Activated naive CD8-positive, alpha-beta T cell treated with anti-CD3 and anti-CD28 coated beads, Interleukin-2, amount 10 ng/mL, durations not matched to agents 7 days and 5 days (primary cell): ENCODE measurements around the gene ZNF614. TPM values are rescaled to one million over a fixed set of nuclear protein-coding genes. Genes with fewer than 3 reads are reported as not detected.
"Not testable (repeated sequence)": the region's sequence is repeated elsewhere in the genome, so short reads cannot be mapped to it uniquely, and the experiment has no call there.

ENCODE experiments used
- ATAC-seq: fragments of 150-1000 bp; cut with Tn5 transposase; one replicate; pipeline ENCODE4 v1.10.0; 2021; ENCODE audit warnings: low read depth, moderate library complexity
- POLR2A ChIA-PET: fragments of 350-600 bp; sonication (Branson Sonifier 250); formaldehyde crosslinking; loops from one replicate; lab custom pipeline; 2021; ENCODE audit warnings: antibody characterized with exemption; lab: Charles Lee
- DNase-seq: peaks from one replicate; pipeline ENCODE4 v3.0.0; 2021
- H3K27ac Mint-ChIP-seq: one replicate; pipeline ENCODE4 v1.8.0; 2022; ENCODE audit warnings: mild to moderate bottlenecking, mixed read lengths
- H3K27me3 Mint-ChIP-seq: one replicate; pipeline ENCODE4 v1.8.0; 2022; ENCODE audit warnings: mild to moderate bottlenecking, moderate library complexity, mixed read lengths
- H3K36me3 Mint-ChIP-seq: one replicate; pipeline ENCODE4 v1.8.0; 2021; ENCODE audit warnings: mild to moderate bottlenecking, mixed read lengths
- H3K4me1 Mint-ChIP-seq: one replicate; pipeline ENCODE4 v1.8.0; 2021; ENCODE audit warnings: mixed read lengths
- H3K4me3 Mint-ChIP-seq: one replicate; pipeline ENCODE4 v1.8.0; 2022; ENCODE audit warnings: mild to moderate bottlenecking, moderate library complexity, mixed read lengths
- H3K9me3 Mint-ChIP-seq: one replicate; pipeline ENCODE4 v1.8.0; 2021; ENCODE audit warnings: mixed read lengths
- total RNA-seq, 2 experiments: library from RNA; stranded (reverse); gene quantifications; one replicate each; pipeline ENCODE4 v1.2.3, GENCODE V29; 2021

The ZNF614 gene
- total RNA-seq, 2 experiments from 2014 or later, result 11.6 to 12.7 TPM

GRCh38 chr19:51978882-51979281 is 49.3 kb downstream of the ZNF614 start:
- H3K4me3 Mint-ChIP-seq, result no peak overlapping the region
- no peak for ATAC-seq

DNA sequence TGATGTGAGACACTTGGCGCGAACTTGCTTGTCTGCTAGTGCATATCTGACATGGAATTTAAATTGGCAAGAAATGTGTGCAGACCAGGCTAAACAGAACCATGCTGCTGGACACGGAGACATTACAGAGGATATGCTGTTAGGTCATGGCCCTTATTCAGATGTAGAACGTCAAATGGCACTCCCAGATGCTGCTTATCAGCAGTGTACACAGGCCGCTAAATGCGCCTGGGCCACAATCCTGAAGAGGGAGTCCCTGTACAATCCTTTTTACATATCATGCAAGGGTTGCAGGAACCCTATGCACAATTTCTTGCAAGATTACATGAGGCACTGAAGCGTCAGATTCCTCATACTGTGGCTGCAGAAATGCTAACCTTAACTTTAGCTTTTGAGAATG is 50.8 kb downstream of the ZNF614 start:
- H3K27ac Mint-ChIP-seq, result no peak overlapping the region
- H3K9me3 Mint-ChIP-seq, result peaks cover 51% of the 10 kb centered on the region
- POLR2A ChIA-PET, result no interaction called here
- no peak for ATAC-seq
- H3K27me3 Mint-ChIP-seq, result no peaks in the 10 kb centered on the region
- H3K4me3 Mint-ChIP-seq, result no peak overlapping the region
- DNase-seq, result no peak
- peaks cover 80% of the 10 kb centered on the region for H3K36me3 Mint-ChIP-seq
- peaks cover 5% of the 10 kb centered on the region for H3K4me1 Mint-ChIP-seq

More at GRCh38 chr19:51978882-51979281, 49.3 kb downstream of the ZNF614 start:
- POLR2A ChIA-PET, result no interaction called here
- no peak for DNase-seq
- Mint-ChIP-seq H3K36me3 (peaks cover 77% of the 10 kb centered on the region), H3K27me3 (no peaks in the 10 kb centered on the region), H3K27ac (no peak overlapping the region), H3K9me3 (peaks cover 48% of the 10 kb centered on the region), H3K4me1 (peaks cover 5% of the 10 kb centered on the region)

DNA sequence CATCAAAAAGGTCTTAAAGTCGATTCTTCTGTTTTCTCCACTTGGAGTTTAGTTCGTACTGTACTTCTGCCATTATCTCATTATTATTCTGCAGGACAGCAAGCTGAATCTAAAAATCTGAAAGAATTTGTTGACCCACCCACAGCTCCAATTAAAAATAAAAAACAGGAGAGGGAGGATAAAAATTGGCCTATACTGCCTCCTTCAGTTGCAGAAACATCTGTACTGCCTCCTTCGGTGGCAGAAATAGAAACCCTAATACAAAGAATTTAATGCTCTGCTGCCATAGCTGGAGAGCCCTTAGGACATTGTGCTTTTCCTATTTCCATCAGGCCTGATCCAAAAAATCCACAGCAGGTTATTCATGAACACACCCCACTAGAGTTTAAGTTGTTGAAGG is 51.3 kb downstream of the ZNF614 start:
- peaks cover 5% of the 10 kb centered on the region for H3K4me1 Mint-ChIP-seq
- no peak overlapping the region for H3K27ac Mint-ChIP-seq
- ATAC-seq, result no peak
- H3K27me3 Mint-ChIP-seq, result no peaks in the 10 kb centered on the region
- DNase-seq, result no peak
- no peak overlapping the region for H3K4me3 Mint-ChIP-seq
- H3K36me3 Mint-ChIP-seq, result peaks cover 83% of the 10 kb centered on the region
- POLR2A ChIA-PET, result no interaction called here
- peaks cover 52% of the 10 kb centered on the region for H3K9me3 Mint-ChIP-seq

DNA sequence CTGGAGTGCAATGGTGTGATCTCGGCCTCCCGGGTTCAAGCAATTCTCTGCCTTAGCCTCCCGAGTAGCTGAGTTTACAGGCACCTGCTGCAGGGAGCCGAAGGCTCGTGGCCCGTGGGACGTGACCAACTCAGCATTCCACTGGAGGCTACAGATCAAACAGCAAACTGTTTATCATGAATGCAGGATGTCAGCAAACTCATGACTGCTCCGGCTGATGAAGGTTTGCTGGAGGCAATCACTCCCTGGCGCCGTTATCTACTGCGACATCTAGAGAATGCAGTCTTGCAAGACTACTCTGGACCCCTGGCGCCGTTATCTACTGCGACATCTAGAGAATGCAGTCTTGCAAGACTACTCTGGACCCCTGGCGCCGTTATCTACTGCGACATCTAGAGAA is 52.4 kb downstream of the ZNF614 start:
- DNase-seq, H3K4me1 Mint-ChIP-seq, H3K27ac Mint-ChIP-seq, ATAC-seq, H3K4me3 Mint-ChIP-seq, H3K27me3 Mint-ChIP-seq: not testable (repeated sequence)
- H3K36me3 Mint-ChIP-seq, result peaks cover 85% of the 10 kb centered on the region
- H3K9me3 Mint-ChIP-seq, result peaks cover 55% of the 10 kb centered on the region
- POLR2A ChIA-PET, result interaction anchor here (0.7 kb wide), 1 partner anchor 1229 kb away, joined by 7 read pairs; no protein-coding TSS in a partner anchor

GRCh38 chr19:51971624-51972023 is 56.6 kb downstream of the ZNF614 start:
- Mint-ChIP-seq H3K9me3 (peaks cover 42% of the 10 kb centered on the region), H3K27ac (no peak overlapping the region), H3K27me3 (no peaks in the 10 kb centered on the region), H3K4me1 (no peaks in the 10 kb centered on the region), H3K36me3 (peaks cover 82% of the 10 kb centered on the region), H3K4me3 (no peak overlapping the region)
- no peak for DNase-seq
- ATAC-seq, result no peak
- POLR2A ChIA-PET, result no interaction called here

DNA sequence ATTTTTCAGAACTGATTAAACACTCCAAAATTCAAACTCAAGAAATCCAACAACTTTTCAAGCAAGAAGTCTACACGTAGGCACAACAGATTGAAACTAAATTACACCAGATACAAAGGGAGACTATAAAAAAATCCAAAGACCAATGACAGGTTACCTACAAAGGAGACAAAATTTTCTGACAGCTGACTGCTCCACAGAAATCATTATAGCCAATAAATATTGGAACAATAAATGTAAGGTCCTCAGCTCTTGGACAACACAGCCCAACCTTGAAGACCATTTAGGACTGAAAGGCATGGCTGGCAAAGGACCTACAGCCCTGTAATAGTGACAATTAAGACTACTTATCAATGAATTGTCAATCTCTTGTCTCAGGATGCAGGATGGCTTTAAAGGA is 57.5 kb downstream of the ZNF614 start:
- peaks cover 85% of the 10 kb centered on the region for H3K36me3 Mint-ChIP-seq
- POLR2A ChIA-PET, result no interaction called here
- H3K4me1 Mint-ChIP-seq, result no peaks in the 10 kb centered on the region
- no peak for DNase-seq
- no peak for ATAC-seq
- H3K27ac Mint-ChIP-seq, result no peak overlapping the region
- H3K4me3 Mint-ChIP-seq, result no peak overlapping the region
- peaks cover 40% of the 10 kb centered on the region for H3K9me3 Mint-ChIP-seq
- no peaks in the 10 kb centered on the region for H3K27me3 Mint-ChIP-seq

DNA sequence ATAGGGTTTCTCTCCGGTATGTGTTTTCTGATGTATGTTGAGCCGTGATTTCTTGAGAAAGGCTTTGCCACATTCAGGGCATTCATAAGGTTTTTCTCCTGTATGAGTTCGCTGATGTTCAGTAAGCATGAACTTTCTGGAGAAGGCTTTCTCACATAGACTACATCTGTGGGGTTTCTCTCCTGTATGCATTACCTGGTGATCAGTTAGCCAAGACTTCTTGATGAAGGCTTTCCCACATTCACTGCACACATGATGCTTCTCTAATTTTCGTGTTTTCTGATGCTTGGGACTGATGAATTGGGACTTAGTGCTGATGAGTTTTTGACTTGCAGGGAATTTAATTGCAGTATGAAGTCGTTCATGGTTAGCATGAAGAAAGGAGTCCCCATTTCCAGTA is 62.6 kb downstream of the ZNF614 start:
- Mint-ChIP-seq H3K36me3 (peaks cover 70% of the 10 kb centered on the region), H3K4me3 (no peak overlapping the region), H3K27ac (no peak overlapping the region), H3K9me3 (peaks cover 40% of the 10 kb centered on the region), H3K4me1 (no peaks in the 10 kb centered on the region), H3K27me3 (no peaks in the 10 kb centered on the region)
- POLR2A ChIA-PET, result no interaction called here
- ATAC-seq, result no peak
- no peak for DNase-seq

Other genes with a start within 250 kb of the ZNF614 start
- gene FPR3, start 233.2 kb downstream of the ZNF614 start, total RNA-seq, result 1 to 10 TPM; 1.8 to 2.5 TPM
- gene ZNF577, start 140.4 kb downstream of the ZNF614 start, total RNA-seq, result 10 to 100 TPM; 13.6 to 14.0 TPM
- 10 to 100 TPM; 19.7 to 21.1 TPM for gene ZNF649, start 123.4 kb downstream of the ZNF614 start, total RNA-seq
- gene ZNF613, start 100.9 kb downstream of the ZNF614 start, total RNA-seq, result 1 to 10 TPM; 6.5 to 8.4 TPM
- gene ZNF350, start 41.5 kb downstream of the ZNF614 start, total RNA-seq, result 10 to 100 TPM; 23.8 to 24.0 TPM
- 10 to 100 TPM; 14.1 to 19.7 TPM for gene ZNF615, start 20.2 kb downstream of the ZNF614 start, total RNA-seq
- gene ZNF432, start 20.5 kb upstream of the ZNF614 start, total RNA-seq, result 10 to 100 TPM; 18.3 to 23.8 TPM
- gene ZNF841, start 67.4 kb upstream of the ZNF614 start, total RNA-seq, result 10 to 100 TPM; 38.4 to 38.6 TPM
- 10 to 100 TPM; 12.1 to 13.3 TPM for gene ZNF616, start 111.6 kb upstream of the ZNF614 start, total RNA-seq
- gene ZNF836, start 143.2 kb upstream of the ZNF614 start, total RNA-seq, result 10 to 100 TPM; 25.8 to 29.2 TPM
- gene PPP2R1A, start 161.7 kb upstream of the ZNF614 start, total RNA-seq, result 100 to 1,000 TPM; 184 to 187 TPM
- gene ZNF766, start 241.2 kb upstream of the ZNF614 start, total RNA-seq, result 10 to 100 TPM; 37.1 to 38.7 TPM